DND-41 (cell line): Measurements from ENCODE around the gene COL2A1.
A peak's percentile ranks its signal among the peaks of the same experiment; 100 is the strongest.

Experiments
- EZH2 ChIP-seq: IDR thresholded peaks from 3 replicates; pipeline ENCODE4 v1.6.1; 2012; ENCODE audit warnings: borderline replicate concordance, low read depth, mild to moderate bottlenecking, moderate library complexity, low read length, inconsistent platforms; ENCODE audit not compliant: severe bottlenecking
- TF ChIP-seq, protein P1 (sequence below): IDR thresholded peaks from 2 replicates; pipeline ENCODE4 v1.5.1; 2012; ENCODE audit warnings: borderline replicate concordance, low read length, moderate library complexity, mild to moderate bottlenecking; ENCODE audit not compliant: poor library complexity, severe bottlenecking; ENCODE audit errors: extremely low read depth

DNA sequence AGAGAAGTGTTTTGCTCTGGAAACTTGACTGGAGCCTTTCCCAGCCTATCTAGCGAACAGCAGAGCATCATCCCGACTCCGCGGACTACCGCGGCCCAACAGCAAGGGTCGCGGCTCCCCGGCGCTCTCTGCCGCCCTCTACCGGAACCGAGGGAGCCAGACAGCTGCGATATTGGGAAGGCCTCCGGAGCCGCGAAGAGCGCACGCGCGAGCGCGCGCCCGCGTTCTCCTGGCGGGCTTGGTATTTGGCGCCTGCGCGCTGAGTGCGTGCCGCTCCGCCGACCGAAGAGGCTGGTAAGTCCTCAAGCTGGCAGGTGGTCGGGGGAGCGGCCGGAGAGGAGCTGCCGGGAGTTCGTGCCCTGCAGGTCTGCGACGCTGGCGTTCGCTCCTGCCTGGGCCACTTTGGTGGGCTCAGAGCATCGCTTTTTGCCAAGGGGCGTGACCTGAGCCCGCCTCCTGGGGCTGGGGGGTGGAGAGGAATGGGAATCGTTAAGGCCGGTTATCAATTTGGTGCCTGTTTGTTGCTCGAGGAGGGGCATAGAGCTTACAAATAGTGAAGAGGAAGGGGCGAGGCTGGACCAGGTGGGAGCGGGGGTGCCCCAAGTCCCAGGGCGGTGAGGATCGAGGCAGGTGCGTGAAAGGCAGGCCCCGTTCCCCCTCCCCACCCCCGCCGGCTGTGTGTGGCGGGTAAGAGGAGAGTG, 40.8 kb downstream of the COL2A1 start, which contains the start of gene TMEM106C:
- TF ChIP-seq, protein P1, sequence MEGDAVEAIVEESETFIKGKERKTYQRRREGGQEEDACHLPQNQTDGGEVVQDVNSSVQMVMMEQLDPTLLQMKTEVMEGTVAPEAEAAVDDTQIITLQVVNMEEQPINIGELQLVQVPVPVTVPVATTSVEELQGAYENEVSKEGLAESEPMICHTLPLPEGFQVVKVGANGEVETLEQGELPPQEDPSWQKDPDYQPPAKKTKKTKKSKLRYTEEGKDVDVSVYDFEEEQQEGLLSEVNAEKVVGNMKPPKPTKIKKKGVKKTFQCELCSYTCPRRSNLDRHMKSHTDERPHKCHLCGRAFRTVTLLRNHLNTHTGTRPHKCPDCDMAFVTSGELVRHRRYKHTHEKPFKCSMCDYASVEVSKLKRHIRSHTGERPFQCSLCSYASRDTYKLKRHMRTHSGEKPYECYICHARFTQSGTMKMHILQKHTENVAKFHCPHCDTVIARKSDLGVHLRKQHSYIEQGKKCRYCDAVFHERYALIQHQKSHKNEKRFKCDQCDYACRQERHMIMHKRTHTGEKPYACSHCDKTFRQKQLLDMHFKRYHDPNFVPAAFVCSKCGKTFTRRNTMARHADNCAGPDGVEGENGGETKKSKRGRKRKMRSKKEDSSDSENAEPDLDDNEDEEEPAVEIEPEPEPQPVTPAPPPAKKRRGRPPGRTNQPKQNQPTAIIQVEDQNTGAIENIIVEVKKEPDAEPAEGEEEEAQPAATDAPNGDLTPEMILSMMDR, result peak; percentile 97
- no peak for TF ChIP-seq EZH2
